Body of pancreas (tissue), 4 donors: ENCODE measurements around the gene RAB20. TPM values are rescaled to one million over a fixed set of nuclear protein-coding genes. Genes with fewer than 3 reads are reported as not detected.

Experiments
- ATAC-seq: fragments of 150-250 bp; one replicate; pipeline ENCODE4 v1.9.1; 2016
- DNase-seq, 4 donors: peaks; one replicate each; pipeline ENCODE4 v3.0.0-alpha.2; 2019
- H3K27ac ChIP-seq, 4 donors: fragments of 200-600 bp; sonication (generic); 1 replicate in 3 of 4; 2 replicates in 1 of 4; pipeline versions ENCODE4 v1.5.1 to v1.6.1; 2016 to 2019; ENCODE audit warnings: mild to moderate bottlenecking in 1 of 4, mixed read lengths in 1 of 4, moderate library complexity in 1 of 4
- H3K27me3 ChIP-seq, 2 donors: fragments of 200-600 bp; sonication (generic); one replicate each; pipeline ENCODE4 v1.6.0; 2016; ENCODE audit warnings: mild to moderate bottlenecking in 1 of 2
- H3K36me3 ChIP-seq, 2 donors: fragments of 200-600 bp; sonication (generic); replicated peaks in 1 of 2; 2 replicates each; pipeline ENCODE4 v1.5.1; 2016; ENCODE audit warnings: low read depth in 2 of 2; ENCODE audit not compliant: insufficient read depth in 1 of 2
- H3K4me1 ChIP-seq: fragments of 200-600 bp; sonication (generic); one replicate; pipeline ENCODE4 v1.6.0; 2016
- H3K4me3 ChIP-seq, 2 donors: fragments of 200-600 bp; sonication (generic); 1 replicate in 1 of 2; 2 replicates in 1 of 2; pipeline ENCODE4 v1.5.1; 2016 to 2019
- H3K9me3 ChIP-seq, 3 donors: fragments of 200-600 bp; sonication (generic); 1 replicate in 2 of 3; 2 replicates in 1 of 3; pipeline ENCODE4 v1.5.1; 2016
- POLR2A ChIP-seq, 3 donors: fragments of 450-650 bp; IDR thresholded peaks; one replicate each; pipeline ENCODE4 v1.6.1; 2016; ENCODE audit warnings: antibody characterized with exemption in 3 of 3, mild to moderate bottlenecking in 2 of 3
- WGBS, 2 donors: methylation state at CpG; one replicate each; pipeline ENCODE4 v1.1.5; 2017; 5-methylcytosine and 5-hydroxymethylcytosine counted together
- intact Hi-C: fragments of 100-400 bp; cut with DNase I; formaldehyde crosslinking; loops from one replicate; pipeline ENCODE4 v1.15.1; 2023
- total RNA-seq, 2 donors: library from RNA; depleted of rRNA; stranded (reverse); fragments of >200 nt; gene quantifications; one replicate each; pipeline ENCODE4 v1.1.0, GENCODE V29; 2016
- TF ChIP-seq, protein P1 (sequence below), 7 experiments: fragments of 450-650 bp in 4 of 7; fragments of 200-600 bp in 3 of 7; sonication (generic) in 3 of 7; IDR thresholded peaks; one replicate each; pipeline ENCODE4 v1.5.1; 2016 to 2019; ENCODE audit warnings: antibody characterized with exemption in 7 of 7

The RAB20 gene
- total RNA-seq, 2 donors from 2014 or later, result 23.1 to 35.5 TPM

DNA sequence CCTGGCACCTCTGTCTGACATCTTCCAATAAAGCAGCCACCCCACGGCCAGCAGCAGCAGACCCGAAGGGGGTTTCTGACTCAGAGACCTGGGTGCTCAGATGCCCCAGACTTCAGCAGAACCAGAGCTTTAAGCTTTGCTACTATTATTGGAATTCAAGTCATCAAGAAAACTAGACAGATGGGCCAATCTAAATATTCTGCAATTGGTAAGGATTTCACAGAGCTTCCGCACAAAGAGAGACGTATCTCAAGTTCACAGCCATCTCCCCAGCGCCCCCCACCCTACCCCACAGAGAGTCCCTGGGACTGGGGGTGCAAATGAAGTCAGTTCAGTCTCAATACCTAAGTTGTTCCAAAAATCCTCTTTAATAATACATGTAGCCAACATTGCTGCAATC, 38.8 kb downstream of the RAB20 start:
- Histone ChIP-seq H3K4me3 (no peak overlapping the region), H3K36me3 (peaks cover 0 to 11% of the 10 kb centered on the region in 2 donors), H3K9me3 (no peaks in the 10 kb centered on the region), H3K27me3 (no peaks in the 10 kb centered on the region), H3K4me1 (peaks cover 65% of the 10 kb centered on the region), H3K27ac (peak overlapping the region in 1 of 4 donors; percentile 76)
- 90 to 97% methylated on average over 5 of the region's 5 CpGs for WGBS, 2 donors
- intact Hi-C loops, result no loop called here
- TF ChIP-seq, protein P1, sequence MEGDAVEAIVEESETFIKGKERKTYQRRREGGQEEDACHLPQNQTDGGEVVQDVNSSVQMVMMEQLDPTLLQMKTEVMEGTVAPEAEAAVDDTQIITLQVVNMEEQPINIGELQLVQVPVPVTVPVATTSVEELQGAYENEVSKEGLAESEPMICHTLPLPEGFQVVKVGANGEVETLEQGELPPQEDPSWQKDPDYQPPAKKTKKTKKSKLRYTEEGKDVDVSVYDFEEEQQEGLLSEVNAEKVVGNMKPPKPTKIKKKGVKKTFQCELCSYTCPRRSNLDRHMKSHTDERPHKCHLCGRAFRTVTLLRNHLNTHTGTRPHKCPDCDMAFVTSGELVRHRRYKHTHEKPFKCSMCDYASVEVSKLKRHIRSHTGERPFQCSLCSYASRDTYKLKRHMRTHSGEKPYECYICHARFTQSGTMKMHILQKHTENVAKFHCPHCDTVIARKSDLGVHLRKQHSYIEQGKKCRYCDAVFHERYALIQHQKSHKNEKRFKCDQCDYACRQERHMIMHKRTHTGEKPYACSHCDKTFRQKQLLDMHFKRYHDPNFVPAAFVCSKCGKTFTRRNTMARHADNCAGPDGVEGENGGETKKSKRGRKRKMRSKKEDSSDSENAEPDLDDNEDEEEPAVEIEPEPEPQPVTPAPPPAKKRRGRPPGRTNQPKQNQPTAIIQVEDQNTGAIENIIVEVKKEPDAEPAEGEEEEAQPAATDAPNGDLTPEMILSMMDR (IDR thresholded peaks at IDR 0.05), result no peak
- ATAC-seq (no peak), DNase-seq (no peak)

DNA sequence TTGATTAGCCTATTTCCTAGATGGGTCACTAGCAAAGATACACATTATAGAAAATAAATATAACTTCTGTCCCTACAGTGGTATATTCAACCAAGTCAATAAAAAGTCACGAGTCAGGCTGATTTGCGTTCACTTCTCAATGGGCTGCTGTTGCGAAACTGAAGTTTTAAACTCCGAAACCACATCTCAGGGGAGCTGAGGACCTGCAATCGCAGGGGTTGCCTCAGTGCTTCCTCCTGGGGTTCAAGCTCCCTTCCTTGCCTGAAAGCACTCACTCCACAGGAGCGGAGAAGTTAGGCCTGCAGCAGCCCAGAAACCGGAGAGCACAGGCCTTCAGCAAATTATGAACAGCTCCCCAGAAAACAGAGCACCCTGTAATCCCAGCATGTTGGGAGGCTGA, 39.6 kb downstream of the RAB20 start:
- H3K27ac ChIP-seq, result peak overlapping the region in 1 of 4 donors; percentile 76
- peaks cover 57% of the 10 kb centered on the region for H3K4me1 ChIP-seq
- H3K36me3 ChIP-seq, result peaks cover 0 to 11% of the 10 kb centered on the region in 2 donors
- no peak overlapping the region for H3K4me3 ChIP-seq
- H3K9me3 ChIP-seq, result no peaks in the 10 kb centered on the region
- WGBS, 2 donors, result 74 to 89% methylated on average over 7 of the region's 7 CpGs
- no peaks in the 10 kb centered on the region for H3K27me3 ChIP-seq
- intact Hi-C loops, result no loop called here
- ATAC-seq (no peak), DNase-seq (peak in 1 of 4 donors; percentile 55)
- TF ChIP-seq, protein P1 (IDR thresholded peaks at IDR 0.05), result no peak
- no peak for TF ChIP-seq POLR2A (IDR thresholded peaks at IDR 0.05)

DNA sequence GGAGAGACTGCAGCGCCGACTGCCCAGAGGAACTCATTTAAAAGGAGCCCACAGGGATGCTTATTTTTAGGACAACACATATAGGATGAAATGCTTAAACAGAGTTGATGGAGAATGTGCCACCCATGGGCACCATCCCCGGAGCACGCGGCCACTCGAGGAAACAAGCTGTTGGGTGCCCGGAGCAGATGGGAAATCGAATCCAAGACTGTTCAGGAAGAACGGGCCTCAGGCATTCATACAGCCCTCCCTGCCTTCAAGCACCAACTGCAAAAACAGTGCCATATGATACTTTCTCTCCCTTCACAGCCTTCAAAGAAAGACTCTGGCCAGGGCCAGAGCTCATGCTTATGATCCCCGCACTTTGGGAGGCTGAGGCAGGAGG, 40.2 kb downstream of the RAB20 start:
- Histone ChIP-seq H3K4me1 (peaks cover 50% of the 10 kb centered on the region), H3K9me3 (no peaks in the 10 kb centered on the region), H3K27ac (peak overlapping the region; percentile 42 to 76 (median 44)), H3K4me3 (no peak overlapping the region), H3K27me3 (no peaks in the 10 kb centered on the region), H3K36me3 (peaks cover 0 to 11% of the 10 kb centered on the region in 2 donors)
- intact Hi-C loops, result no loop called here
- ATAC-seq (no peak), DNase-seq (no peak)
- 78 to 88% methylated on average over 8 to 10 of the region's 10 CpGs for WGBS, 2 donors
- TF ChIP-seq, protein P1 (IDR thresholded peaks at IDR 0.05), result no peak
- no peak for TF ChIP-seq POLR2A (IDR thresholded peaks at IDR 0.05)

DNA sequence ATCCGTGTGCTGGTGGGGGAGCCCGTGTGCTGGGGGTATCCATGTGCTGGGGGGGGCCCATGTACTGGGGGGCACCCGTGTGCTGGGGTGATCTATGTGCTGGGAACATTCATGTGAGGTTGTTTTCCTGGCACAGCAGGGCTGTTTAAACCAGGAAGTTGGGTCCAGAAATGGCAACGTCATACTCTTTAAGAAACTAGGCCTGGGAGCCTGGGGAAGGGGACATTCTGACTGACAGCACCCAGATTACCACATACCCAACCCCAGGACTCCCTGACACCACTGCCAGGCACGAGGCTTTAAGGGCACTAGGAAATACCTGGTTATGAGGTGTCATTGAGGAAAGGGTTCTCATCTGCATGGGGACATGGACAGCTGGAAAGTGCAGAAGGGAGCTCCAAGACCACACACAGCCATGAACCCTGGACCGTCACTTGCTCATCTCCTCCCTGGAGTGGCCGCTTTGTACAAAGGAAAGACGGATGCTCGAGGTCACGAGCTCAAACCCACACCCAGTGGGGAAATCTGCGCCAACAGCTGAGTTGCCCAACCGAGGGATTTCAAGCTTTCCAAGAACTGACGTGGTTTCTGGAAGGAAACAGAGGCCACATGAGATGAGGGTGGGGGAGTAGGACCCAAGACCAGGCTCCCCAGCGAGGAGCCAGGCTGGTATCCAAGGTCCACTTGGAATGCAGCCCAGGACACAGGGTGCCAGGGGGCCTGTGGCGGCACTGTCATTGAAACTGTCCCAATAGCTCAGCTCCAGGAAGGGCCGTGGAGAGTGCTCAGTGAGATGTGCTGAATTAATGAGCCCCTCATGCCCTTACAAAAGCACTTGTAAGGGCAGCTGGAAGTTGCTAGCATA, 40.9 kb downstream of the RAB20 start:
- WGBS, 2 donors, result 39 to 46% methylated on average over 14 to 16 of the region's 16 CpGs
- ATAC-seq (peak; percentile 50), DNase-seq (peak; percentile 60 to 83 (median 72))
- intact Hi-C loops, result no loop called here
- Histone ChIP-seq H3K4me1 (peaks cover 44% of the 10 kb centered on the region), H3K27ac (peak overlapping the region; percentile 42 to 76 (median 44)), H3K36me3 (peaks cover 0 to 11% of the 10 kb centered on the region in 2 donors), H3K9me3 (no peaks in the 10 kb centered on the region), H3K4me3 (no peak overlapping the region), H3K27me3 (no peaks in the 10 kb centered on the region)
- TF ChIP-seq, protein P1 (IDR thresholded peaks at IDR 0.05), result no peak
- peak in 1 of 3 donors; percentile 23 for TF ChIP-seq POLR2A (IDR thresholded peaks at IDR 0.05)
